Measurements from ENCODE around the gene CHST11.

The CHST11 gene

DNA sequence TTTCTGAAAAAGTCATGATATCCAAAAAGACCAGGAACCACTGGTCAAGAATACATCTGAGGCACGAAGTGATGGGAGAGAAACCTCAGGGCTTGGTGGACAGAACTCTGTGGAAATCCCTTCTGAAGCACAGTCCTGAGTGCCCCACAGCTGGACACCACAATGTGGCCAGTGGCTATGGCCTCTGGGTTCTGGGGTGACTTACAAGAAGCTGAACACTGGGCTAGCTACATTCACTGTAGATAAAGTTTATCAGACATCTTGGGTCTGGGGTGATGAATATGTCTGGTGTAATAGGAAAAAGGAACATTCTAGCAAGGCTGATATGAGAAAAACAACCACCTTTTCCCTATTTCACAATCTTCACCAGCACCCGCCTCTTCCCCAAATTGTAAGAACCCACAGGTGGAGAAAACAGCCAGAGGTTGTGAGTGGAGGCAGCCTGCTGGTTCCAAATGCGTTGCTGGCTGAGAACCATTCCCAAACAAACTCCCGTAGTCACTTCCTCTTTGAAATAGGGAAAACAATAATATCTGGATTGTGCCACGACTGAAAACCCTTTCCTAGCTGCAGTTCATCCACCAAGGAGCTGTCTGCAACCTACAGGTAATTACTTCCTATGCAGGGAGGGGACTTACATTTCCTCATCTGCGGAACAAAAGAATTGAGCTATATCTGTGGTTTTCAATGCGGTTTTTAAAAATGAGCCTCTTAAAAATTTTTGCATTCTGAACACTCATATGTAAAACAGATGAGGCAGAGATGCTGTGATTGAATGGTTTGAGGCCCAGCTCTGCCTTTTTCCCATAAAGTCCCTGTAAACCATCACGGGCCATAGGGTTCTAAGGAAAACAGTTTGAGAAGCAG is 307.7 kb downstream of the CHST11 start:
- peak in 1 of 42 donors; percentile 18 for DNase-seq
- intact Hi-C loops (cut with DNase I): no loop called here

DNA sequence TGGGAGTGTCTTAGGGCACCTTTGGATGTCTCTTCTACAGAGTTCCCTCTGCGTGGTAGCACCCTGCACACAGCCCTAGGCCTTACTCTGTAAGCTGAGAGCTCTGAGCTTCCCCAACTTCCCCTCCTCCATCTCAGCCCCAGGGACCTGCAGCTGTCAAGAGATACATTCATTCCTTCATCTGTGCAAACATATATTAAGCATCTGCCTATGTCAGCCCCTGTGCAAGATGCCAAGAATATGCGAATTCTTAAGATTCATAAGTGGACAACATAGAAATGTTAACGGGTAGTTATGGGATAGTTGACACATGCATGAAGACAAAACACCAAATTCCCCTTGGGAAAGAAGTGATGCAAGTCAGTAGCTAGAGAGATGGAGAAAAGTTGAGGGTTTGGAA is 310.5 kb downstream of the CHST11 start:
- no peak for DNase-seq
- intact Hi-C loops (cut with DNase I): no loop called here

DNA sequence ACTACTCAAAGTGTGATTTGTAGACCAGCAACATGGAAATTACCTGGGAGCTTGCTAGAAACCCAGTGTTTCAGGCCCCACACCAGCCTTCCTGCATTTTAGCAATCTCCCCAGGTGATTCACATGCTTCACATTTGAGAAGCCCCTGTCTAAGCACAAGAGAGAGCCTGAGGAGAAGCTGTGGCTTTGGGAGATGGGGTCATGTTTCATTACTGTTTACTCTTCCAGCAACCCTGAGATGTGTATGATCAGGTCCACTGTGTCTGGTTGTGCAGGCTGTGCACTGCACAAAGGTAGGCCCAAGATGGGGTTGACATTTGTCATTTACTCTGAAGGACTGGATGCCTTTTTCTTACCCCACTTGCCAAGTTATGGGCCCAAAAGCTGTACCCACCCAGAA is 311.3 kb downstream of the CHST11 start:
- intact Hi-C loops (cut with DNase I): no loop called here
- DNase-seq: no peak

DNA sequence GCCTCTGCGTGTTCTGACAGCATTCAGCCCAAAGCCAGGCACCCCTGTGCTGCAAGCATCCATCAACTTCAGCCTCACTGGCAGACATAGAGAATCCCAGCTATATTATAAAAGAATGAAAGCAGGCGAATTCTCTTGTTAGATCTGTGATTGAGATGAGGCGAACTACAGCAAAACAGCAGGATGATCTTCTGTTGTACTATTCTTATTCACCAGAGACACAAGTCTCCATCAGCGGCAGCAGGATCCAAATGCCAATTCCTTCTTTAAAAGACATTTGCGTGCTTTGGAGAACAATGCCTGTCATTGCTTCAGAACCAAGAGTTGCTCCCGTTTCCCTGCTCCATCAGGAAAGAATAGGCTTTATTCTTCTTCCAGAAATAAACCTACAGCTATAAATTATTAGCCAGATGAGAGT is 312.4 kb downstream of the CHST11 start:
- peak in 2 of 42 donors; percentile 31 to 33 for DNase-seq
- intact Hi-C loops (cut with DNase I): no loop called here

DNA sequence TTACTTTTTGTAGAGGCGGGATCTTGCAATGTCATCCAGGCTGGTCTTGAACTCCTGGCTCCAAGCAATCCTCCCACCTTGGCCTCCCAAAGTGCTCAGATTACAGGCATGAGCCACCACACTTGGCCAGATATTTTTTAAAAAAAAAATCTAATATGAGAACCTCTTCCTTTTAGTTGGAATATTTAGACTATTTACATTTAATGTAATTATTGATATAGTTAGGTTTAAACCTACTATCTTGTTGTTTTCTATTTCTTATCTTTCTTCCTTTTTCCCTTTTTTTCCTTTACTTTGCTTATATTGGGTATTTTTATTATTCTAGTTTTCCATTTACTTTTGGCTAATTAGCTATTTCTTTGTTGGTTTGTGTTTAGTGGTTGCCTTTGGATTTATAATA is 315.6 kb downstream of the CHST11 start:
- no peak for DNase-seq
- intact Hi-C loops (cut with DNase I): no loop called here

GRCh38 chr12:104775731-104776231 is 319.0 kb downstream of the CHST11 start:
- no peak for DNase-seq
- intact Hi-C loops (cut with DNase I): no loop called here

DNA sequence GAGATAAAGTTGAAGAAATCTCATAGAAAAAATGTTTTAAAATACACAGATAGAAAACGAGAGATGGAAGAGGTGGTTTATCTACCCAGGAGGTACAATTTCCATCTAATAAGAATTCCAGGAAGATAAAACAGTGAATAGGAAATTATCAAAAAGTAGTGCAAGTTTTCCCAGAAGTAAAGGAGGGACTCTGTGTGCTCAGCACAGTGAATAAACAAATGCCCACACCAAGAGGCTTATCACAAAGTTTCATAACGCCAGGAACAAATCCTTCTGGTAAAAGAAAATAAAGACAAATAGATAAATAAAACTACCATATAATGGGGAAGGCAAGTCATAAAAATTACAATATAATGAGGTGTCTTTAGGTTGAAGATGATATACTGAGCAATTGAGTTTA is 322.4 kb downstream of the CHST11 start:
- DNase-seq: no peak
- intact Hi-C loops (cut with DNase I): no loop called here

GRCh38 chr12:104782296-104782695 is 325.5 kb downstream of the CHST11 start:
- intact Hi-C loops (cut with DNase I): no loop called here

DNA sequence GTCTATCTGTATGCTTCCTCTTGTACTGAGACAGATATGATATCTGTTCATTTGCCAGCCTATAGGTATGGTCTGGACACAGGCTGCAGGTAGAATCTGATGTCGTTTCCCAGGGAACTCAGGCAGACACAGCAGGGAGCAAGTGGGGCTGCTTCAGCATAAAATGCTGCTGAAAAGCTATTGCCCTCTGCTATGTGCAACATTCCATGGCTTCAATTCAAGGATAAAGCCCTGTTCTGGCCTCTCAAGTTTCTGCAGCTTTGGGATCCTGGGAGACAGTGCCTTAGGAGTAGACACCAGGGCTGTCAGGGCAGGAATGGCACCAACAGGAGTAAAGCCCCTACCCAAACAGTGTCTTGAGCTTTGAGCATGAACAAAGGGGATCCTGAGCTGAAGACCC is 327.8 kb downstream of the CHST11 start:
- no peak for DNase-seq
- intact Hi-C loops (cut with DNase I): no loop called here

More at GRCh38 chr12:104782296-104782695, 325.5 kb downstream of the CHST11 start:
- DNase-seq: no peak

- no peak for DNase-seq
- intact Hi-C loops (cut with DNase I): no loop called here
These were observed 329.1 kb downstream of the CHST11 start for GRCh38 chr12:104785886-104786285.

DNA sequence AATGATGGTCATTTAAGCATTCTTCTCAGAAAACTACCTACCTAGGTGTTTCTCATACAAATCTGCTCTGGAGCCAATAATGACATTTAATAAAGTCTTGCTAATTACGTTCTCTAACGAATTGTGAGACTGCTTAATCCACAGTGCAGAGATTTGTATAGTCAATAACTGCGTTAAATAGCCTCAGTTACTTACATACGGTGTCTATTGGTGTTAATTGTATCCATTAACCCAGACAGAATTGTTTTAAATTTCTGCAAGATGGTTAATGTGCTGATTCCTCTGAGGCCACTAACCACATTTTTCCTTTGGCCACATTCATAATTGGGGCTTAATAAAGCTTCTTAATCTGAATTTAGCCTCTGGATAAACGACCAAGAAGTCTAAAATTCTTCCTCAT is 329.6 kb downstream of the CHST11 start:
- DNase-seq: no peak
- intact Hi-C loops (cut with DNase I): no loop called here

DNA sequence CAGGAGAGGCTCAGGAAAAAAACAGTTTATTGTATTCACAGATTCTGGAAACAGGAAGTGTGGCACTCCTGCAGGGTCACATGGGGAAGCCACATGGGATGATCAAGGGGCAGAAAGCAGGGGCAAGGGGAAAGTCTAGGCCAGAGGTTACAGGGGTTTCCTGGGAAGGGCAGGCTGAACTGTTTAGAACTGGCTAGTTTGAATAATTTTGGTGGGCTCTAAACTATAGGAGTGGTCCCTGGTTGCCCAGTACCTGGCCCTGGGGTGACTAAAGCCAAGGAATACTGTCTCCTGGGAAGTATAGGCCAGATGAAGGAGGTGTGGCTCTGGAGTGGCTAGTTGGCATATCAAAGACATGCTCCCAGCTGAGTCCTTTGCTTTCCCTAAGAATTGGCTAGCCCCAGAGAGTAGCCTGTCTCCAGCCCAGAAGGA is 332.1 kb downstream of the CHST11 start:
- DNase-seq: peak in 5 of 42 donors; percentile 15 to 44 (median 33)
- intact Hi-C loops (cut with DNase I): no loop called here

- intact Hi-C loops (cut with DNase I): no loop called here
- peak in 32 of 42 donors; percentile 6 to 70 (median 30) for DNase-seq
These were observed 333.8 kb downstream of the CHST11 start for GRCh38 chr12:104790296-104791125.

DNA sequence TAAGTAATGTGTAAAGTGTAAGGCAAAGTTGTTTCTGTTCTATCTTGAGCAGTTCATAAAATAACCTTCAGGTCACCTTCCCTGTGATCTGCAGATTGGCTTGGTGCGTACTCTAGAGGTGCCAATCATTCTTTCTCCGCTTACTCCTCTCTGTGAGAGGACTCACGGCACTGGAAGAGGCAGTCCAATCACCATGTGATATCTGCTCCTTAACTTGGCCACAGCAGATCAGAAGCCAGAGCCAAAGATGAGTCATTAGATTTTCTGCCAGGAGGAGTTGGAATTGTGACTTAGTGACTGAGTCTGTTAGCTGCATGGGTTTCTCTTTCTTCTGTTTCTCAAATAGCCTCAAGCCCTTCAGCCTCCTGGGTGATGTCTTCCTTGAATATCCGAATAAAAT is 335.8 kb downstream of the CHST11 start:
- no peak for DNase-seq
- intact Hi-C loops (cut with DNase I): no loop called here

DNA sequence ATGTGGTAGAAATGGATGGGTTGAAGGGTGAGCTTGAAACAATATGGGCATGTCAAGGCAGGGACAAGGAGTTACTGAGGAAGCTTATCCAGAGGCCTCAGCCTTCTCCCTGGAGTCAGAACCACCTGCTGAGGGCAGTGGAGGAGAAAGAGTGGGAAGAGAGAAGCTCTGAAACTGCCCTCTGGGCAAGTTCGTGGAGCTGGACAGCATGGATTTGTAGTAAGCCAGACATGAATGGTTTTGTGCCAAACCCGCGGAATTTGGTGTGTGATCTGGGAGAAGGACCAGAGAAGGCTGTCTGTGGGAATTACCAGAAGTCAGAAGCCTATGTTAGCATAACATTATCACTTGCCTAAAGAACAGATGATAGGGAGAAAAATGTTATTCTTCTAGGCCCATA is 336.5 kb downstream of the CHST11 start:
- intact Hi-C loops (cut with DNase I): no loop called here
- DNase-seq: no peak

DNA sequence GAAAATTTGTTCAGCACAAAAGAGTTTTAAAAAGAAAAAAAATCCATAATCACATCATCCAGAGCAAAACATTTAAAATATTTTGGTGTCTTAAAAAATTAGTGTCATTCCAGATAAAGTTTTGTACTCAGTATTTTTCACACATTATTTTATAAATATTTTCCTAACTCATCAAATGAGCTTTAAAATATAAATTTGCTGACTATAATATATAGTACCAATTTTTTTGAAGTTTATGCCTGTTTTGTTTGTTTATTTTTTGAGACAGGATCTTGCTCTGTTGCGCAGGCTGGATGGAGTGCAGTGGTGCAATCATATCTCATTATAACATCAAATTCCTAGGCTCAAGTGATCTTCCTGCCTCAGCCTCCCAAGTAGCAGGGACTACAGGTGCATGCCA is 337.2 kb downstream of the CHST11 start:
- intact Hi-C loops (cut with DNase I): no loop called here
- DNase-seq: no peak

DNA sequence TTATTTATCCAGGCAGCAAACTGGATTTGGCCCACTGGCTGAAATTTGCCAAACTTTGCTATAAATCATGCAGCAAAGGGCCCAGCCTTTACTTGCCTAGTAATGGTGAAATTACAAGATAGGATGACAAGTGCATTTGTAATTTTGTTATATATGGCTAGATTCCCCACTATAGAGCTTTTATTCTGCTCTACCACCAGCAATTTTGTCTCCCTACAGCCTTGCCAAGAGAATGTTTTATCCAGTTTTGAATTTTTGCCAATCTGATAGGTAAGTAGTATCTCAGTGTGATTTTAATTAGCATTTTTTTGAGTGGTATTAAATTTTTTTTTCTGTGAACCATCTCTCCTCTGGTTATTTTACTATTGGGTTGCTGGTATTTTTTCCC is 339.7 kb downstream of the CHST11 start:
- intact Hi-C loops (cut with DNase I): no loop called here
- DNase-seq: no peak

GRCh38 chr12:104799458-104799857 is 342.7 kb downstream of the CHST11 start:
- intact Hi-C loops (cut with DNase I): no loop called here
- no peak for DNase-seq

DNA sequence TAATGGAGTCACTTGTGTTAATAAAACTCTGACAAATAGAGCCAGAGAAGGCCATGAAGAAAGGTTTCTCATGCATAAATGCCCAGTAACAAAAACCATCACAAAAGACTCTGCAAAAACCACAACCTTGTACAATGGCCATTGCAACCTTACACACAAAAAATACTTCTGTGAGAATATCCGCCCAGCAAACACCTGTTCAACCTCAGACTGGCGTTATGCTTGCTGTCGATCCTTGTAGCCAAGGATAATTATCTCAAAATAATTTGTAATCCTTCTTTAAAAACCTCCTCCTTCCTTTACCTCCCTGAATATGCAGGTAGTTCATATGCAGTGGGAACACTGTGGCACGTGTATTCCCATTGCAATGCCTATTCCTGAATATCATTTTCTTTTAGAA is 344.3 kb downstream of the CHST11 start:
- intact Hi-C loops (cut with DNase I): no loop called here

DNA sequence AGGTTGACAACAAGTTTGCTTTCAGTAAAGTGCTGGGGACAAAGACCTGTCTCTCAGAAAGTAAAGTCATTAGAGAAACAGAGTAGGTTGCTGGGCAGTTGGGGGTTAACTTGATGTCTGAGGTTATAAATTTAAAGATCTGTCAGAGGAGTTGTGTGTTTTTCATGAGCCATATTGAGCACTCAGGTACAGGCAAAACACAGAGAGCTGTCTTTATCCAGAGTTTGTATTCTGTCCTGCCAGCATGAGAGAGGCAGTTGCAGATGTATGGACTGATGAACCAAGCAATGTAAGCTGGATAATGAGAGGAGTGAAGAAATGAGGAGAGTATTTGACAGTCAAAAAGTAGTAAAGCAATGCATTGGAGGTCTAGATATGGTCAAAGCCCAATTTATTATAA is 344.7 kb downstream of the CHST11 start:
- intact Hi-C loops (cut with DNase I): no loop called here
- no peak for DNase-seq

More for the DNA sequence above, 344.3 kb downstream of the CHST11 start:
- no peak for DNase-seq

Measured in head of caudate nucleus (tissue), 42 donors.